AG09309 (cell line): ENCODE results near the gene SPATC1L.

ENCODE experiments used
- DNase-seq: peaks from one replicate; pipeline ENCODE4 v3.0.0-alpha.2; 2010; ENCODE audit warnings: low read depth
- H3K4me3 ChIP-seq: 2 replicates; pipeline ENCODE4 v1.5.1; 2011; ENCODE audit warnings: mild to moderate bottlenecking, low read depth, low read length, moderate library complexity; ENCODE audit not compliant: control insufficient read depth
- CTCF ChIP-seq: IDR thresholded peaks from 2 replicates; pipeline ENCODE4 v1.5.1; 2011; ENCODE audit warnings: mild to moderate bottlenecking, low read depth, low read length, inconsistent platforms; ENCODE audit not compliant: insufficient read depth, control insufficient read depth; ENCODE audit errors: missing control alignments

Gene SPATC1L

GRCh38 chr21:46128106-46128932 is 55.9 kb downstream of the SPATC1L start:
- no peak for DNase-seq
- H3K4me3 ChIP-seq: no peak overlapping the region
- no peak for TF ChIP-seq CTCF

- no peak overlapping the region for H3K4me3 ChIP-seq
- no peak for DNase-seq
- TF ChIP-seq CTCF: no peak
Observed at GRCh38 chr21:46127239-46128105, 56.8 kb downstream of the SPATC1L start.

- H3K4me3 ChIP-seq: no peak overlapping the region
- DNase-seq: no peak
- no peak for TF ChIP-seq CTCF
Observed at GRCh38 chr21:46126309-46127238, 57.7 kb downstream of the SPATC1L start.

GRCh38 chr21:46125846-46126301 is 58.4 kb downstream of the SPATC1L start:
- TF ChIP-seq CTCF: no peak
- no peak overlapping the region for H3K4me3 ChIP-seq
- no peak for DNase-seq

GRCh38 chr21:46124926-46125845 is 59.1 kb downstream of the SPATC1L start:
- H3K4me3 ChIP-seq: no peak overlapping the region
- TF ChIP-seq CTCF: no peak
- no peak for DNase-seq
